ENCODE measurements around the gene SLC22A23. TPM values are rescaled to one million over a fixed set of nuclear protein-coding genes. Genes with fewer than 3 reads are reported as not detected.

The SLC22A23 gene
- total RNA-seq, 1 donor from 2014 or later: 18.7 TPM

- FAIRE-seq: no peak
- no peak overlapping the region for H3K4me3 ChIP-seq (ENCODE audit: low read depth, low read length)
- no peak for TF ChIP-seq CTCF (IDR thresholded peaks at IDR 0.05; ENCODE audit: insufficient read depth, low read length, severe bottlenecking)
Observed at GRCh38 chr6:3440911-3441310, 15.9 kb downstream of the SLC22A23 start.

GRCh38 chr6:3439961-3440360 lies 16.9 kb downstream of the SLC22A23 start:
- peak; percentile 28 for FAIRE-seq
- Histone ChIP-seq H3K27me3 (ENCODE audit: control insufficient read depth, insufficient read depth, low read length) (no peaks in the 10 kb centered on the region), H3K36me3 (ENCODE audit: control insufficient read depth, insufficient read depth, low read length) (no peaks in the 10 kb centered on the region), H3K4me3 (ENCODE audit: low read depth, low read length) (no peak overlapping the region)
- DNase-seq (ENCODE audit: low read depth): no peak
- no peak for TF ChIP-seq CTCF (IDR thresholded peaks at IDR 0.05; ENCODE audit: insufficient read depth, low read length, severe bottlenecking)

More at GRCh38 chr6:3440911-3441310, 15.9 kb downstream of the SLC22A23 start:
- Histone ChIP-seq H3K27me3 (ENCODE audit: control insufficient read depth, insufficient read depth, low read length) (no peaks in the 10 kb centered on the region), H3K36me3 (ENCODE audit: control insufficient read depth, insufficient read depth, low read length) (no peaks in the 10 kb centered on the region)
- DNase-seq (ENCODE audit: low read depth): no peak

- no peak for TF ChIP-seq CTCF (IDR thresholded peaks at IDR 0.05; ENCODE audit: insufficient read depth, low read length, severe bottlenecking)
- DNase-seq (ENCODE audit: low read depth) (peak; percentile 82), FAIRE-seq (no peak)
- H3K4me3 ChIP-seq (ENCODE audit: low read depth, low read length): no peak overlapping the region
- no peaks in the 10 kb centered on the region for H3K27me3 ChIP-seq (ENCODE audit: control insufficient read depth, insufficient read depth, low read length)
- no peaks in the 10 kb centered on the region for H3K36me3 ChIP-seq (ENCODE audit: control insufficient read depth, insufficient read depth, low read length)
Observed at GRCh38 chr6:3438190-3439167, 18.4 kb downstream of the SLC22A23 start.

GRCh38 chr6:3433005-3433404 lies 23.8 kb downstream of the SLC22A23 start:
- FAIRE-seq: no peak
- no peak overlapping the region for H3K4me3 ChIP-seq (ENCODE audit: low read depth, low read length)

GRCh38 chr6:3432416-3432815 lies 24.4 kb downstream of the SLC22A23 start:
- FAIRE-seq (no peak), DNase-seq (ENCODE audit: low read depth) (peak; percentile 93)
- Histone ChIP-seq H3K36me3 (ENCODE audit: control insufficient read depth, insufficient read depth, low read length) (no peaks in the 10 kb centered on the region), H3K27me3 (ENCODE audit: control insufficient read depth, insufficient read depth, low read length) (no peaks in the 10 kb centered on the region), H3K4me3 (ENCODE audit: low read depth, low read length) (no peak overlapping the region)
- no peak for TF ChIP-seq CTCF (IDR thresholded peaks at IDR 0.05; ENCODE audit: insufficient read depth, low read length, severe bottlenecking)

More at GRCh38 chr6:3433005-3433404, 23.8 kb downstream of the SLC22A23 start:
- Histone ChIP-seq H3K36me3 (ENCODE audit: control insufficient read depth, insufficient read depth, low read length) (no peaks in the 10 kb centered on the region), H3K27me3 (ENCODE audit: control insufficient read depth, insufficient read depth, low read length) (no peaks in the 10 kb centered on the region)
- TF ChIP-seq CTCF (IDR thresholded peaks at IDR 0.05; ENCODE audit: insufficient read depth, low read length, severe bottlenecking): peak; percentile 39
- no peak for DNase-seq (ENCODE audit: low read depth)

Measured in bronchial epithelial cell (primary cell).